HEK293T (cell line): ENCODE data around the gene MAF.

Experiments used
- CTCF ChIA-PET: fragments of 350-600 bp; formaldehyde crosslinking; extraction: SDS; loops from one replicate; lab custom pipeline; 2021; ENCODE audit warnings: antibody characterized with exemption, inconsistent platforms; lab: Yijun Ruan, JAX
- POLR2A ChIA-PET: fragments of 350-600 bp; formaldehyde crosslinking; extraction: SDS; loops from one replicate; lab custom pipeline; 2020; ENCODE audit warnings: antibody characterized with exemption, inconsistent platforms; lab: Yijun Ruan, JAX
- DNase-seq: peaks from one replicate; pipeline ENCODE4 v3.0.0; 2012; ENCODE audit warnings: mixed read lengths; ENCODE audit errors: extremely low spot score
- ARNT ChIP-seq: fragments of 450-650 bp; IDR thresholded peaks from 2 replicates; pipeline ENCODE4 v1.6.1; 2017; ENCODE audit warnings: mild to moderate bottlenecking
- BHLHE40 ChIP-seq: fragments of 450-650 bp; IDR thresholded peaks from 2 replicates; pipeline ENCODE4 v1.6.1; 2016; ENCODE audit warnings: mild to moderate bottlenecking, moderate library complexity, borderline replicate concordance
- CTBP1 ChIP-seq: fragments of 450-650 bp; IDR thresholded peaks from 2 replicates; pipeline ENCODE4 v1.6.1; 2016; ENCODE audit warnings: borderline replicate concordance
- ELF4 ChIP-seq: fragments of 450-650 bp; IDR thresholded peaks from 2 replicates; pipeline ENCODE4 v1.6.1; 2017; ENCODE audit warnings: antibody characterized with exemption
- FOXA1 ChIP-seq: fragments of 450-650 bp; IDR thresholded peaks from 2 replicates; pipeline ENCODE4 v1.6.1; 2016; ENCODE audit warnings: mild to moderate bottlenecking
- FOXK2 ChIP-seq: fragments of 450-650 bp; IDR thresholded peaks from 2 replicates; pipeline ENCODE4 v1.6.1; 2016; ENCODE audit warnings: mild to moderate bottlenecking
- FOXM1 ChIP-seq: fragments of 450-650 bp; IDR thresholded peaks from 2 replicates; pipeline ENCODE4 v1.6.1; 2017; ENCODE audit warnings: mild to moderate bottlenecking, borderline replicate concordance
- HDGF ChIP-seq: fragments of 450-650 bp; IDR thresholded peaks from 2 replicates; pipeline ENCODE4 v1.6.1; 2017; ENCODE audit warnings: antibody characterized with exemption, borderline replicate concordance
- L3MBTL2 ChIP-seq: fragments of 450-650 bp; conservative IDR thresholded peaks from 2 replicates; pipeline ENCODE4 v1.6.1; 2016; ENCODE audit warnings: mild to moderate bottlenecking
- LEF1 ChIP-seq: fragments of 450-650 bp; IDR thresholded peaks from 2 replicates; pipeline ENCODE4 v1.6.1; 2017; ENCODE audit warnings: mild to moderate bottlenecking, borderline replicate concordance
- NFRKB ChIP-seq: fragments of 450-650 bp; IDR thresholded peaks from 2 replicates; pipeline ENCODE4 v1.6.1; 2016; ENCODE audit warnings: mild to moderate bottlenecking, moderate library complexity
- SP1 ChIP-seq: fragments of 450-650 bp; IDR thresholded peaks from 2 replicates; pipeline ENCODE4 v1.6.1; 2017
- SUZ12 ChIP-seq: fragments of 450-650 bp; IDR thresholded peaks from 2 replicates; pipeline ENCODE4 v1.6.1; 2016; ENCODE audit warnings: mild to moderate bottlenecking
- TARDBP ChIP-seq: fragments of 450-650 bp; IDR thresholded peaks from 2 replicates; pipeline ENCODE4 v1.6.1; 2016
- ZNF384 ChIP-seq: fragments of 450-650 bp; IDR thresholded peaks from 2 replicates; pipeline ENCODE4 v1.6.1; 2016
- TF ChIP-seq, protein P1 (sequence below): fragments of 450-650 bp; IDR thresholded peaks from 2 replicates; pipeline ENCODE4 v1.6.1; 2016

The MAF gene

DNA sequence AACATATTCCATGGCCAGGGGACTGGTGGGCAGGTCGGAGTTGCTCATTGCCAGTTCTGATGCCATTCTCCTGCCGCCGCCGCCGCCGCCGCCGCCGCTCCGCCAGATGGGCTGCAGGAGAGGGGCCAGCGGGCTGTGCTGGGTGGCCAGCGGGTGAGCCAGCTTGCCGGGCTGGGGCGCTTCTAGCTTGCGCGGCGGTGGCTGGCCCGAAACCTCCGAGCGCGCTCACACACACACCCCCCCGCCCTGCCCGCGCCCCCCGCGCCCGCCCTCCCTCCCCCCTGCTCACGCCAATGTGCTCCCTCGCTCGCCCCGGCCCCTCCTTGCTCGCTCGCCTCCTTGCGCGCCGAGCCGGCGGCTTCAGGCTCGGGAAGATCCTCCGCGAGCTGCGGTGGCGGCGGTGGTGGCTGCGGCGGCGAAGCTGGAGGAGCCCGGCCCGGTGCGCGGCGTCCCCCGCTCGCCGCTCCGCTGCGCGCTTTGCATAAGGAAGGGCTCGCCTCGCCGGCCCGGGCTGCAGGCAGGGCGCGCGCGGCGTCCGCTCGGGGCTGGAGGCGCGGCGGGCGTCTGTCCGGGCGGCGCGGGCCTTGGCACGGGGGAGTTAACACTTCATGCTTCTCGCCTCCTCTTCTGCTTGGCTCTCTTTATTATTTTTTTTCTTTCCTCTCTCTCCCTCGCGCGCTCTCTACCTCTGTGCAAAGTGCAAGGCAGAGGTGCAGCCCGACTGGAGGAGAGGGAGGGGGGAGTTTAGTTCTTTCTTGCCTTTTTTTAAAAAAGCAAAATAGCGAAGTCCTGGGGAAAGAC, 500 bp downstream of the MAF start:
- TF ChIP-seq ELF4 (no peak), FOXM1 (no peak), CTBP1 (no peak), SUZ12 (no peak), HDGF (no peak), FOXA1 (no peak)
- TF ChIP-seq, protein P1, sequence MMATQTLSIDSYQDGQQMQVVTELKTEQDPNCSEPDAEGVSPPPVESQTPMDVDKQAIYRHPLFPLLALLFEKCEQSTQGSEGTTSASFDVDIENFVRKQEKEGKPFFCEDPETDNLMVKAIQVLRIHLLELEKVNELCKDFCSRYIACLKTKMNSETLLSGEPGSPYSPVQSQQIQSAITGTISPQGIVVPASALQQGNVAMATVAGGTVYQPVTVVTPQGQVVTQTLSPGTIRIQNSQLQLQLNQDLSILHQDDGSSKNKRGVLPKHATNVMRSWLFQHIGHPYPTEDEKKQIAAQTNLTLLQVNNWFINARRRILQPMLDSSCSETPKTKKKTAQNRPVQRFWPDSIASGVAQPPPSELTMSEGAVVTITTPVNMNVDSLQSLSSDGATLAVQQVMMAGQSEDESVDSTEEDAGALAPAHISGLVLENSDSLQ, result no peak
- DNase-seq, result no peak
- CTCF ChIA-PET, result no interaction called here
- POLR2A ChIA-PET, result interaction anchor here (0.8 to 2.2 kb wide), 8 partner anchors 8 to 866 kb away, joined by 3 to 9 read pairs (median 4); no protein-coding TSS in a partner anchor

DNA sequence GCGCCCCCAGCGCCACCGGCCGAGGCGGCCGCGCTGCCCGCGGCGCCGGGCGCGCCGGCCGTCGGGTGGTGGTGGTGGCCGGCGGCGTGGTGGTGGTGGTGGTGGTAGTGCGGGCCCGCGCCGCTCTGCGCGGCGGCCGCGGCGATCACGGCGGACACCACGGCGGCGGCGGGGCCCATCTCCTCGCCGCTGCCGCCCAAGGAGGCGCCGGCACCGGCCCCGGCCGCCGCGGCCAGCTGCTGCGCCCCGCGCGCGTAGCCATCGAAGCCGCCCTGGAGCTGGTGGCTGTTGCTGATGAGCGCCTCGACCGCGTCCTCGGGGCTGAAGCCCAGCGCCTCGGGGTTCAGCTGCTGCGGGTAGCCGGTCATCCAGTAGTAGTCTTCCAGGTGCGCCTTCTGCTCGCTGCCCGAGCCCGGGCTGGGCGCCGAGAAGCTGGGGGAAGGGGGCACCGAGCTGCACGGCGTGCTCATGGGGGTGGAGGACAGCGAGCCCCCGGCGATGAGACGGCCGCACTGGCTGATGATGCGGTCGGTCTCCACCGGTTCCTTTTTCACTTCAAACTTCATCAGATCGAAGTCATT, 1.2 kb downstream of the MAF start:
- TF ChIP-seq SUZ12 (no peak), ELF4 (no peak), LEF1 (no peak), SP1 (no peak), L3MBTL2 (no peak), FOXA1 (no peak), HDGF (no peak), BHLHE40 (no peak), ZNF384 (no peak), FOXK2 (no peak), TARDBP (no peak), ARNT (no peak), CTBP1 (no peak), FOXM1 (no peak), NFRKB (no peak)
- TF ChIP-seq, protein P1, result no peak
- POLR2A ChIA-PET, result interaction anchor here (0.6 to 1.4 kb wide), 6 partner anchors 10 to 768 kb away, joined by 3 to 4 read pairs (median 4); no protein-coding TSS in a partner anchor
- CTCF ChIA-PET, result no interaction called here
- no peak for DNase-seq

DNA sequence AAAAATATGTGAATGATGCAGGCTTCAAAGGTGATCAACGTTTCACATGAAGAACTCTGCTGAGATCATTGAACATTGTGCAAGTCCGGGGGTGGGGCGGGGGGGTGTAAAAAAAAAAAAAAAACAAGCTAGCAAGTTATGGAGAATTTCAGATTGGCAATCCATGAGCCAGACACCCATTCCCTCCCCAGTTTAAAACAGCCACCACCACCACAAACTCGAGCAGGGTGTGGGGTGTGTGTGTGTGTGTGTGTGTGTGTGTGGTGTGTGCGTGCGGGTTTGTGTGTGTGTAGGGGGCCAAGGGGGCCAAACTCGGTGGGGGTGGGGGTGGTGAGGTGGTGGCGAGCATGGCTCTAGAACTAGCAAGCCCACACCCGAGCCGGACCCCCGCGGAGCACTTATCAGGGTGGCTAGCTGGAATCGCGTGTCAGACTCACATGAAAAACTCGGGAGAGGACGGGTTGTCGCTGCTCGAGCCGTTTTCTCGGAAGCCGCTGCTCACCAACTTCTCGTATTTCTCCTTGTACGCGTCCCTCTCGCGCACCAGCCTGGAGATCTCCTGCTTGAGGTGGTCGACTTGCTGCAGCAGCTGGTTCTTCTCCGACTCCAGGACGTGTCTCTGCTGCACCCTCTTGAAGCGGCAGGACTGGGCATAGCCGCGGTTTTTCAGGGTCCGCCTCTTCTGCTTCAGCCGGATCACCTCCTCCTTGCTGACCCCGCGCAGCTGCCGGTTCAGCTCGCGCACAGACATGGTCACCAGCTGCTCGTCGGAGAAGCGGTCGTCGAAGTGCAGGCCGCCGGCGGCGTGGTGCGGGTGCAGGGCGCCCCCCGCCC, 2.0 kb downstream of the MAF start:
- peak; percentile 53 for DNase-seq
- ChIA-PET POLR2A (interaction anchor here (0.5 to 1.2 kb wide), 6 partner anchors 9 to 769 kb away, joined by 3 to 4 read pairs (median 3); no protein-coding TSS in a partner anchor), CTCF (no interaction called here)
- TF ChIP-seq ZNF384 (0 out of 2 replicates have a peak, but pooled peaks have one; percentile 10), FOXM1 (no peak), HDGF (no peak), FOXA1 (no peak), ARNT (peak; percentile 81; the same call in 1 of the 2 replicates), SP1 (no peak), ELF4 (no peak), FOXK2 (no peak), TARDBP (no peak), L3MBTL2 (0 out of 2 replicates have a peak, but pooled peaks have one; percentile 24), SUZ12 (no peak), CTBP1 (no peak), NFRKB (no peak), BHLHE40 (no peak), LEF1 (no peak)
- TF ChIP-seq, protein P1, result no peak

DNA sequence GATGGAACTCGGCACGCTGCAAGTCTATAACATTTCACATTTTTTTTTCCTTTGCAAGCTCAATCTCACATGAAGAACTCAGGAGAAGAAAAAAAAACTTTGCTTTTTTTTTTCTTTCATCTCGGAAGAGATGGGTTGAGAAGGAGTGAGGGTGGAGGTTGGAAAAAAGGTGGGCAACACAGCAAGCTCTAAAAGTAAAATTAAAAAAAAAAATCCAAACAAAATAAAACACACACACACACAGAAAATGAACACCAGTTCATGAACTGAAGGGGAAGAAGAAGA, 2.5 kb downstream of the MAF start:
- ChIA-PET CTCF (no interaction called here), POLR2A (interaction anchor here (0.5 to 1.0 kb wide), 3 partner anchors 10 to 769 kb away, joined by 3 read pairs; no protein-coding TSS in a partner anchor)
- TF ChIP-seq LEF1, result no peak
- TF ChIP-seq ZNF384, result peak; percentile 44; the same call in 1 of the 2 replicates
- no peak for DNase-seq

DNA sequence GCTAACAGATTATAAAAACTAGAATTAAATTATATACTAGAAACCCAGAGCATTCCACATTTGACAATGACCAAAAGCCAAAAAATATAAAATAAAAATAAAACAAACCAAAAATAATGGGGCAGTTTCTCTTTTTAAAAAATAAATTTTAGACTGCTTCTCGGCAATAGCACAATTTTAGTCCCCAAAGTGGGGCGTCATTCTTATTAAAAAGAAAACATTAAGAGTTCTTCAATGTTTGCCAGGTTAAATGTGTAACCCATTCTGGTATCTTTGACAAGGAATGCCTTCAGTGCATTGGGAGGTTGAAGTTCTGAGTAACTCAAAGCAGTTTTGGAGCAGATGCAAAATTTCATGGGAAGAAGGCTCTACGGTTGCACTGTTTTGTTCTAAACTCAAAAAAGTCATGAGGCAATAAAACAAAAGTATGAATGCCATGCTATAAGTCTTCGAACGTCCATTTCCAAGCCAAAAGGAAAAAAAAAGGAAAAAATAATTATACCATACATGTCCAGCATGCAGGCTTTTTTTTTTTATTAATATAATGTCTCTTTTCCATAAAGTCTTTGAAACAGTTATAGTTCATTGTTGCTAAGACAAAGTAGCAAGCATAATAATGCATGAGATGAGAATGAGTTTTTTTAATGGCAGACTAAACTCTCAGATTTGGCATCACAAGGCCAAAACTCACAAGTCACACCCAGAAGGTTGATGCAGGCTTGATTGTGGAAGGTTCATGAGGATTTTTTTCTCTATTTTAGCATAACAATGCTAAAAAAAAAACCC, 3.1 kb downstream of the MAF start:
- no peak for DNase-seq
- TF ChIP-seq L3MBTL2, result no peak
- TF ChIP-seq FOXK2, result no peak
- no peak for TF ChIP-seq SUZ12
- CTCF ChIA-PET, result no interaction called here
- POLR2A ChIA-PET, result interaction anchor here (0.6 kb wide), 1 partner anchor 14 kb away, joined by 3 read pairs; no protein-coding TSS in a partner anchor
